DOHH2 (cell line): ENCODE results near the gene CLRN1.

ENCODE experiments used
- H3F3A ChIP-seq: fragments of 200-600 bp; sonication (generic), shearing (Covaris generic); 2 replicates; pipeline ENCODE4 v1.6.0; 2016; ENCODE audit warnings: antibody characterized with exemption, mild to moderate bottlenecking; ENCODE audit not compliant: control insufficient read depth, insufficient read depth
- H3K27ac ChIP-seq: fragments of 200-600 bp; sonication (generic); 2 replicates; pipeline ENCODE4 v1.5.1; 2014; ENCODE audit warnings: low read depth, mild to moderate bottlenecking, low read length, moderate library complexity
- H3K27me3 ChIP-seq: fragments of 200-600 bp; sonication (generic); 2 replicates; pipeline ENCODE4 v1.6.1; 2014; ENCODE audit warnings: mild to moderate bottlenecking, low read length, mixed read lengths; ENCODE audit not compliant: control insufficient read depth
- H3K36me3 ChIP-seq: fragments of 200-600 bp; sonication (generic); 2 replicates; pipeline ENCODE4 v1.6.1; 2014; ENCODE audit warnings: mild to moderate bottlenecking, low read length, moderate library complexity, mixed read lengths; ENCODE audit not compliant: control insufficient read depth
- H3K4me1 ChIP-seq: fragments of 200-600 bp; sonication (generic); 2 replicates; pipeline ENCODE4 v1.6.1; 2014; ENCODE audit warnings: mild to moderate bottlenecking, low read length, mixed read lengths; ENCODE audit not compliant: control insufficient read depth
- H3K4me2 ChIP-seq: fragments of 200-600 bp; sonication (generic); 2 replicates; pipeline ENCODE4 v1.6.0; 2014; ENCODE audit warnings: mild to moderate bottlenecking, low read length, moderate library complexity
- H3K4me3 ChIP-seq: fragments of 200-600 bp; sonication (generic); 2 replicates; pipeline ENCODE4 v1.5.1; 2014; ENCODE audit warnings: mild to moderate bottlenecking, low read length, mixed read lengths
- H3K79me2 ChIP-seq: fragments of 200-600 bp; sonication (generic); 2 replicates; pipeline ENCODE4 v1.6.1; 2014; ENCODE audit warnings: mild to moderate bottlenecking, low read length, mixed read lengths; ENCODE audit not compliant: control insufficient read depth
- H3K9me2 ChIP-seq: fragments of 200-600 bp; sonication (generic); replicated peaks from 2 replicates; pipeline ENCODE4 v1.6.1; 2014; ENCODE audit warnings: mild to moderate bottlenecking, low read length, mixed read lengths; ENCODE audit not compliant: control insufficient read depth
- H3K9me3 ChIP-seq: fragments of 200-600 bp; sonication (generic); 2 replicates; pipeline ENCODE4 v1.6.1; 2014; ENCODE audit warnings: antibody characterized with exemption, low read length, mixed read lengths; ENCODE audit not compliant: control insufficient read depth, insufficient read depth
- H4K20me1 ChIP-seq: fragments of 200-600 bp; sonication (generic); 2 replicates; pipeline ENCODE4 v1.6.0; 2014; ENCODE audit warnings: low read depth, mild to moderate bottlenecking, antibody characterized with exemption, low read length, moderate library complexity; ENCODE audit not compliant: control insufficient read depth, insufficient read depth
- CTCF ChIP-seq: fragments of 200-600 bp; sonication (generic); IDR thresholded peaks from one replicate; pipeline ENCODE4 v1.5.1; 2014; ENCODE audit warnings: antibody characterized with exemption, mild to moderate bottlenecking, low read depth, low read length; ENCODE audit not compliant: poor library complexity, severe bottlenecking
- EZH2phosphoT487 ChIP-seq: fragments of 200-600 bp; sonication (generic); IDR thresholded peaks from 2 replicates; pipeline ENCODE4 v1.6.1; 2017; ENCODE audit warnings: borderline replicate concordance, mild to moderate bottlenecking, antibody characterized with exemption, low read length, moderate library complexity, mixed read lengths

CLRN1 gene

DNA sequence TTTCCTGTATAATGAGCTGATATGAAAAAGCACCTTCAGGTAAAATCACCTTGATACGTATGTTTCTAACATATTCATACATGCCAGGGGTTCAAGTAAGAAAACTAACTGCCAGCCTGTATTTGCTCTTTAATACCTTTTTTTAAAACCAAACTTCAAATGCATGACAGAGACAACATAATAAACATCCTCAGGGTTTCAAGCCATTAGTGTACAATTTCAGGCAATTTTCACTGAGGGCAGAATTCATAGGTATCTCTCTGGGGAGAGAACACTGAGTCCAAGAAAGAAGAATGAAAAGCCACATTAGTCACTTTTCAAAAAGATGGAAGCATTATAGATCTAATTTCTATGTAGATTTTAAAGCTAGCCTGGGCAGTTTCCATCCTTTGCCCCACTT lies 94.2 kb downstream of the CLRN1 start:
- Histone ChIP-seq H3F3A (no peaks in the 10 kb centered on the region), H3K79me2 (no peaks in the 10 kb centered on the region), H3K4me3 (no peak overlapping the region), H3K36me3 (no peaks in the 10 kb centered on the region), H3K9me2 (no peaks in the 10 kb centered on the region), H3K4me2 (no peak overlapping the region), H4K20me1 (no peaks in the 10 kb centered on the region), H3K27me3 (peaks cover 15% of the 10 kb centered on the region), H3K9me3 (no peaks in the 10 kb centered on the region), H3K4me1 (no peaks in the 10 kb centered on the region), H3K27ac (no peak overlapping the region)
- no peak for TF ChIP-seq EZH2phosphoT487
- TF ChIP-seq CTCF, result no peak

GRCh38 chr3:150877303-150877702 lies 95.2 kb downstream of the CLRN1 start:
- peaks cover 15% of the 10 kb centered on the region for H3K27me3 ChIP-seq
- H3K36me3 ChIP-seq, result no peaks in the 10 kb centered on the region
- H4K20me1 ChIP-seq, result no peaks in the 10 kb centered on the region
- TF ChIP-seq CTCF (no peak), EZH2phosphoT487 (no peak)
- no peak overlapping the region for H3K27ac ChIP-seq
- no peaks in the 10 kb centered on the region for H3F3A ChIP-seq
- no peaks in the 10 kb centered on the region for H3K9me3 ChIP-seq
- H3K4me3 ChIP-seq, result no peak overlapping the region
- no peaks in the 10 kb centered on the region for H3K9me2 ChIP-seq
- no peaks in the 10 kb centered on the region for H3K4me1 ChIP-seq
- H3K79me2 ChIP-seq, result no peaks in the 10 kb centered on the region
- no peak overlapping the region for H3K4me2 ChIP-seq

GRCh38 chr3:150876611-150877265 lies 95.8 kb downstream of the CLRN1 start:
- TF ChIP-seq CTCF (no peak), EZH2phosphoT487 (no peak)
- no peaks in the 10 kb centered on the region for H3K9me3 ChIP-seq
- peaks cover 15% of the 10 kb centered on the region for H3K27me3 ChIP-seq
- H3K27ac ChIP-seq, result no peak overlapping the region
- H3K4me2 ChIP-seq, result no peak overlapping the region
- H3F3A ChIP-seq, result no peaks in the 10 kb centered on the region
- H3K4me1 ChIP-seq, result no peaks in the 10 kb centered on the region
- H3K36me3 ChIP-seq, result no peaks in the 10 kb centered on the region
- H3K9me2 ChIP-seq, result no peaks in the 10 kb centered on the region
- H4K20me1 ChIP-seq, result no peaks in the 10 kb centered on the region
- no peaks in the 10 kb centered on the region for H3K79me2 ChIP-seq
- H3K4me3 ChIP-seq, result no peak overlapping the region
